DOHH2 (cell line): ENCODE measurements around the gene LECT2.

Experiments used
- EZH2phosphoT487 ChIP-seq: fragments of 200-600 bp; sonication (generic); IDR thresholded peaks from 2 replicates; pipeline ENCODE4 v1.6.1; 2017; ENCODE audit warnings: borderline replicate concordance, mild to moderate bottlenecking, antibody characterized with exemption, low read length, moderate library complexity, mixed read lengths
- TF ChIP-seq, protein P1 (sequence below): fragments of 200-600 bp; sonication (generic); IDR thresholded peaks from one replicate; pipeline ENCODE4 v1.5.1; 2014; ENCODE audit warnings: antibody characterized with exemption, mild to moderate bottlenecking, low read depth, low read length; ENCODE audit not compliant: poor library complexity, severe bottlenecking

DNA sequence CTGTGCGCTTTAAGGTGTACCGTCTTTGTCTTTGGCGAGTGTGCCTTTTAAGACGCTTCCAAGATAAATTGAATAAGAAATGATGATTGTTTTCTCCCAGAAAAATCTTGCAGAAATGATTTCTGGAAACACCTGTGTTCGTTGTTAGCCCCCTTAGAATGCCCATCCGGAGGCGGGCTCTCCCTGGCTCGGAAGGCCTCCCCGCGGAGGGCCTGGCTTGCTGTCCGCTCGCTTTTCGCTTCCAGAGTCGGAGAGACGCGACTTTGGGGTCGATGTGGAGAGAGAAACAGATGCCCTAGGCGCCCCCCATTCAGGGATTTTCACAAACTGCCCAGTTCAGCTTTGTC, 23.9 kb downstream of the LECT2 start:
- TF ChIP-seq, protein P1, sequence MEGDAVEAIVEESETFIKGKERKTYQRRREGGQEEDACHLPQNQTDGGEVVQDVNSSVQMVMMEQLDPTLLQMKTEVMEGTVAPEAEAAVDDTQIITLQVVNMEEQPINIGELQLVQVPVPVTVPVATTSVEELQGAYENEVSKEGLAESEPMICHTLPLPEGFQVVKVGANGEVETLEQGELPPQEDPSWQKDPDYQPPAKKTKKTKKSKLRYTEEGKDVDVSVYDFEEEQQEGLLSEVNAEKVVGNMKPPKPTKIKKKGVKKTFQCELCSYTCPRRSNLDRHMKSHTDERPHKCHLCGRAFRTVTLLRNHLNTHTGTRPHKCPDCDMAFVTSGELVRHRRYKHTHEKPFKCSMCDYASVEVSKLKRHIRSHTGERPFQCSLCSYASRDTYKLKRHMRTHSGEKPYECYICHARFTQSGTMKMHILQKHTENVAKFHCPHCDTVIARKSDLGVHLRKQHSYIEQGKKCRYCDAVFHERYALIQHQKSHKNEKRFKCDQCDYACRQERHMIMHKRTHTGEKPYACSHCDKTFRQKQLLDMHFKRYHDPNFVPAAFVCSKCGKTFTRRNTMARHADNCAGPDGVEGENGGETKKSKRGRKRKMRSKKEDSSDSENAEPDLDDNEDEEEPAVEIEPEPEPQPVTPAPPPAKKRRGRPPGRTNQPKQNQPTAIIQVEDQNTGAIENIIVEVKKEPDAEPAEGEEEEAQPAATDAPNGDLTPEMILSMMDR: no peak
- TF ChIP-seq EZH2phosphoT487: no peak
